ENCODE measurements around the gene TSPAN7. TPM values are rescaled to one million over a fixed set of nuclear protein-coding genes. Genes with fewer than 3 reads are reported as not detected.
A peak's percentile ranks its signal among the peaks of the same experiment; 100 is the strongest.

The TSPAN7 gene
- total RNA-seq, 1 donor from 2014 or later, result 2.0 TPM

- no peaks in the 10 kb centered on the region for H3K36me3 ChIP-seq (ENCODE audit: control insufficient read depth, insufficient read depth, low read length)
- H3K27me3 ChIP-seq (ENCODE audit: control insufficient read depth, insufficient read depth, low read length), result no peaks in the 10 kb centered on the region
- no peak for DNase-seq (ENCODE audit: low read depth)
- TF ChIP-seq, protein P1, sequence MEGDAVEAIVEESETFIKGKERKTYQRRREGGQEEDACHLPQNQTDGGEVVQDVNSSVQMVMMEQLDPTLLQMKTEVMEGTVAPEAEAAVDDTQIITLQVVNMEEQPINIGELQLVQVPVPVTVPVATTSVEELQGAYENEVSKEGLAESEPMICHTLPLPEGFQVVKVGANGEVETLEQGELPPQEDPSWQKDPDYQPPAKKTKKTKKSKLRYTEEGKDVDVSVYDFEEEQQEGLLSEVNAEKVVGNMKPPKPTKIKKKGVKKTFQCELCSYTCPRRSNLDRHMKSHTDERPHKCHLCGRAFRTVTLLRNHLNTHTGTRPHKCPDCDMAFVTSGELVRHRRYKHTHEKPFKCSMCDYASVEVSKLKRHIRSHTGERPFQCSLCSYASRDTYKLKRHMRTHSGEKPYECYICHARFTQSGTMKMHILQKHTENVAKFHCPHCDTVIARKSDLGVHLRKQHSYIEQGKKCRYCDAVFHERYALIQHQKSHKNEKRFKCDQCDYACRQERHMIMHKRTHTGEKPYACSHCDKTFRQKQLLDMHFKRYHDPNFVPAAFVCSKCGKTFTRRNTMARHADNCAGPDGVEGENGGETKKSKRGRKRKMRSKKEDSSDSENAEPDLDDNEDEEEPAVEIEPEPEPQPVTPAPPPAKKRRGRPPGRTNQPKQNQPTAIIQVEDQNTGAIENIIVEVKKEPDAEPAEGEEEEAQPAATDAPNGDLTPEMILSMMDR (IDR thresholded peaks at IDR 0.05; ENCODE audit: insufficient read depth, low read length, poor library complexity, severe bottlenecking), result no peak
- peak overlapping the region; percentile 41 for H3K4me3 ChIP-seq (ENCODE audit: low read depth, low read length)
These were observed 591 bp upstream of the TSPAN7 start for GRCh38 chrX:38560776-38561125.

GRCh38 chrX:38561951-38562719 lies 793 bp downstream of the TSPAN7 start:
- TF ChIP-seq, protein P1 (IDR thresholded peaks at IDR 0.05; ENCODE audit: insufficient read depth, low read length, poor library complexity, severe bottlenecking), result no peak
- H3K27me3 ChIP-seq (ENCODE audit: control insufficient read depth, insufficient read depth, low read length), result no peaks in the 10 kb centered on the region
- H3K36me3 ChIP-seq (ENCODE audit: control insufficient read depth, insufficient read depth, low read length), result no peaks in the 10 kb centered on the region
- H3K4me3 ChIP-seq (ENCODE audit: low read depth, low read length), result peak overlapping the region; percentile 46
- DNase-seq (ENCODE audit: low read depth), result no peak

GRCh38 chrX:38563030-38563429 lies 1.7 kb downstream of the TSPAN7 start:
- Histone ChIP-seq H3K4me3 (ENCODE audit: low read depth, low read length) (no peak overlapping the region), H3K27me3 (ENCODE audit: control insufficient read depth, insufficient read depth, low read length) (no peaks in the 10 kb centered on the region), H3K36me3 (ENCODE audit: control insufficient read depth, insufficient read depth, low read length) (no peaks in the 10 kb centered on the region)
- DNase-seq (ENCODE audit: low read depth), result no peak
- TF ChIP-seq, protein P1 (IDR thresholded peaks at IDR 0.05; ENCODE audit: insufficient read depth, low read length, poor library complexity, severe bottlenecking), result no peak

- TF ChIP-seq, protein P1 (IDR thresholded peaks at IDR 0.05; ENCODE audit: insufficient read depth, low read length, poor library complexity, severe bottlenecking), result no peak
- Histone ChIP-seq H3K4me3 (ENCODE audit: low read depth, low read length) (no peak overlapping the region), H3K36me3 (ENCODE audit: control insufficient read depth, insufficient read depth, low read length) (no peaks in the 10 kb centered on the region), H3K27me3 (ENCODE audit: control insufficient read depth, insufficient read depth, low read length) (no peaks in the 10 kb centered on the region)
- no peak for DNase-seq (ENCODE audit: low read depth)
These were observed 9.1 kb downstream of the TSPAN7 start for GRCh38 chrX:38570396-38570795.

- TF ChIP-seq, protein P1 (IDR thresholded peaks at IDR 0.05; ENCODE audit: insufficient read depth, low read length, poor library complexity, severe bottlenecking), result no peak
- Histone ChIP-seq H3K36me3 (ENCODE audit: control insufficient read depth, insufficient read depth, low read length) (no peaks in the 10 kb centered on the region), H3K27me3 (ENCODE audit: control insufficient read depth, insufficient read depth, low read length) (no peaks in the 10 kb centered on the region), H3K4me3 (ENCODE audit: low read depth, low read length) (no peak overlapping the region)
- DNase-seq (ENCODE audit: low read depth), result no peak
These were observed 9.7 kb downstream of the TSPAN7 start for GRCh38 chrX:38571058-38571457.

GRCh38 chrX:38574858-38575257 lies 13.5 kb downstream of the TSPAN7 start:
- DNase-seq (ENCODE audit: low read depth), result no peak
- Histone ChIP-seq H3K36me3 (ENCODE audit: control insufficient read depth, insufficient read depth, low read length) (no peaks in the 10 kb centered on the region), H3K4me3 (ENCODE audit: low read depth, low read length) (no peak overlapping the region), H3K27me3 (ENCODE audit: control insufficient read depth, insufficient read depth, low read length) (no peaks in the 10 kb centered on the region)
- TF ChIP-seq, protein P1 (IDR thresholded peaks at IDR 0.05; ENCODE audit: insufficient read depth, low read length, poor library complexity, severe bottlenecking), result no peak

All from kidney epithelial cell (primary cell).